GM23338 (cell line): ENCODE data around the gene CTNND2. TPM values are rescaled to one million over a fixed set of nuclear protein-coding genes. Genes with fewer than 3 reads are reported as not detected.
A peak's percentile ranks its signal among the peaks of the same experiment; 100 is the strongest.

Experiments
- ATAC-seq: fragments of 200-7000 bp; cut with Tn5 transposase; 3 replicates; pipeline ENCODE4 v1.9.1; 2020
- DNase-seq: peaks from one replicate; pipeline ENCODE4 v3.0.0-alpha.2; 2015; ENCODE audit warnings: low spot score
- H2AFZ ChIP-seq: fragments of 200-600 bp; sonication (generic); 2 replicates; pipeline ENCODE4 v1.8.0; 2016; ENCODE audit warnings: antibody characterized with exemption, mild to moderate bottlenecking, moderate library complexity
- H3F3A ChIP-seq: fragments of 200-600 bp; sonication (generic); replicated peaks from 2 replicates; pipeline ENCODE4 v1.8.0; 2017; ENCODE audit warnings: antibody characterized with exemption, mixed run types, low read depth
- H3K27ac ChIP-seq: fragments of 200-600 bp; sonication (generic); 2 replicates; pipeline ENCODE4 v1.6.1; 2016; ENCODE audit warnings: low read depth
- H3K27me3 ChIP-seq: fragments of 200-600 bp; sonication (generic); 2 replicates; pipeline ENCODE4 v1.8.0; 2016; ENCODE audit warnings: mild to moderate bottlenecking, mixed run types, moderate library complexity; ENCODE audit not compliant: insufficient read depth
- H3K36me3 ChIP-seq: fragments of 200-600 bp; sonication (generic); 2 replicates; pipeline ENCODE4 v1.8.0; 2016; ENCODE audit warnings: mild to moderate bottlenecking; ENCODE audit not compliant: insufficient read depth
- H3K4me1 ChIP-seq: fragments of 200-600 bp; sonication (generic); 2 replicates; pipeline ENCODE4 v1.8.0; 2016; ENCODE audit warnings: mild to moderate bottlenecking, moderate library complexity; ENCODE audit not compliant: insufficient read depth
- H3K4me2 ChIP-seq: fragments of 200-600 bp; sonication (generic); 2 replicates; pipeline ENCODE4 v1.7.1; 2017; ENCODE audit warnings: mixed run types
- H3K4me3 ChIP-seq: fragments of 200-600 bp; sonication (generic); 2 replicates; pipeline ENCODE4 v1.6.1; 2016; ENCODE audit warnings: mixed run types
- H3K79me2 ChIP-seq: fragments of 200-600 bp; sonication (generic); replicated peaks from 2 replicates; pipeline ENCODE4 v1.8.0; 2017; ENCODE audit warnings: mild to moderate bottlenecking; ENCODE audit not compliant: insufficient read depth
- H3K9me2 ChIP-seq: fragments of 200-600 bp; sonication (generic); 2 replicates; pipeline ENCODE4 v1.8.0; 2017; ENCODE audit not compliant: insufficient read depth
- H4K20me1 ChIP-seq: fragments of 200-600 bp; sonication (generic); replicated peaks from 2 replicates; pipeline ENCODE4 v1.8.0; 2017; ENCODE audit warnings: mild to moderate bottlenecking; ENCODE audit not compliant: insufficient read depth
- H3K27ac Mint-ChIP-seq: 2 replicates; pipeline ENCODE4 v1.8.0; 2020; ENCODE audit warnings: inconsistent platforms, mild to moderate bottlenecking, moderate library complexity, mixed read lengths
- H3K27me3 Mint-ChIP-seq: 3 replicates; pipeline ENCODE4 v1.8.0; 2022; ENCODE audit warnings: low read depth, mild to moderate bottlenecking, moderate library complexity, mixed read lengths, inconsistent platforms; ENCODE audit not compliant: insufficient read depth, poor library complexity
- H3K36me3 Mint-ChIP-seq: 3 replicates; pipeline ENCODE4 v1.8.0; 2021; ENCODE audit warnings: low read depth, mild to moderate bottlenecking, inconsistent platforms, moderate library complexity, mixed read lengths
- H3K4me1 Mint-ChIP-seq: 3 replicates; pipeline ENCODE4 v1.8.0; 2020; ENCODE audit warnings: mild to moderate bottlenecking, inconsistent platforms, mixed read lengths
- H3K4me3 Mint-ChIP-seq: 3 replicates; pipeline ENCODE4 v1.8.0; 2021; ENCODE audit warnings: moderate library complexity, mild to moderate bottlenecking, inconsistent platforms, mixed read lengths
- H3K9me3 Mint-ChIP-seq: 3 replicates; pipeline ENCODE4 v1.8.0; 2020; ENCODE audit warnings: moderate library complexity, mild to moderate bottlenecking, inconsistent platforms, mixed read lengths
- CREB1 ChIP-seq: fragments of 250-450 bp; sonication (Bioruptor Pico); IDR thresholded peaks from 2 replicates; pipeline ENCODE4 v1.5.0; 2020; ENCODE audit warnings: low read depth, mild to moderate bottlenecking, moderate library complexity
- CTCF ChIP-seq, 2 experiments: fragments of 200-600 bp in 1 of 2; sonication (generic) in 1 of 2; conservative IDR thresholded peaks; 2 replicates each; pipeline versions ENCODE4 v1.5.1 to v1.6.1; 2016 to 2017; ENCODE audit warnings: antibody characterized with exemption in 2 of 2, low read depth in 2 of 2, mild to moderate bottlenecking in 2 of 2, moderate library complexity in 1 of 2
- EZH2 ChIP-seq: fragments of 200-600 bp; sonication (generic); IDR thresholded peaks from one replicate; pipeline ENCODE4 v1.8.0; 2017; ENCODE audit warnings: antibody characterized with exemption, mild to moderate bottlenecking, low read depth; ENCODE audit not compliant: unreplicated experiment
- EZH2phosphoT487 ChIP-seq: fragments of 200-600 bp; sonication (generic); IDR thresholded peaks from one replicate; pipeline ENCODE4 v1.8.1; 2018; ENCODE audit warnings: antibody characterized with exemption; ENCODE audit not compliant: unreplicated experiment
- JUNB ChIP-seq: IDR thresholded peaks from one replicate; pipeline ENCODE4 v1.6.1; 2016; ENCODE audit warnings: antibody characterized with exemption; ENCODE audit not compliant: unreplicated experiment
- NANOG ChIP-seq: IDR thresholded peaks from 2 replicates; pipeline ENCODE4 v1.6.1; 2016; ENCODE audit warnings: antibody characterized with exemption, borderline replicate concordance
- STAT1 ChIP-seq: IDR thresholded peaks from one replicate; pipeline ENCODE4 v1.6.1; 2016; ENCODE audit warnings: antibody characterized with exemption; ENCODE audit not compliant: unreplicated experiment
- ZNF331 ChIP-seq: fragments of 250-450 bp; sonication (Bioruptor Pico); IDR thresholded peaks from 2 replicates; pipeline ENCODE4 v1.5.0; 2020; ENCODE audit warnings: low read depth, mild to moderate bottlenecking, moderate library complexity
- polyA plus RNA-seq: library from polyadenylated mRNA; unstranded; fragments of >200 nt; fragmentation: Nextera tagmentation; extraction: Ambion mirVana; gene quantifications from 2 replicates; pipeline ENCODE4 v1.2.1, GENCODE V29; 2016
- total RNA-seq: library from RNA; depleted of rRNA; stranded (reverse); fragments of >200 nt; shearing (Covaris generic); gene quantifications from 2 replicates; pipeline ENCODE4 v1.2.3, GENCODE V29; 2014
- TF ChIP-seq, protein P1 (sequence below): IDR thresholded peaks from one replicate; pipeline ENCODE4 v1.6.1; 2018; ENCODE audit warnings: antibody characterized with exemption; ENCODE audit not compliant: unreplicated experiment

Gene CTNND2
- total and polyA plus RNA-seq, 2 experiments from 2014 or later: 5.1 to 7.0 TPM

GRCh38 chr5:11504886-11505193, 399.4 kb downstream of the CTNND2 start:
- Mint-ChIP-seq H3K4me1 (peaks cover 19% of the 10 kb centered on the region), H3K36me3 (no peaks in the 10 kb centered on the region), H3K9me3 (no peaks in the 10 kb centered on the region), H3K27ac (0 out of 2 replicates have a peak overlapping the region, but pooled peaks have one; percentile 43), H3K27me3 (no peaks in the 10 kb centered on the region), H3K4me3 (no peak overlapping the region)
- Histone ChIP-seq H4K20me1 (no peaks in the 10 kb centered on the region), H3K4me2 (no peak overlapping the region), H3K4me1 (no peaks in the 10 kb centered on the region), H3K4me3 (no peak overlapping the region), H3F3A (no peaks in the 10 kb centered on the region), H3K9me2 (peaks cover 8% of the 10 kb centered on the region; the same call in 1 of the 2 replicates), H3K27me3 (no peaks in the 10 kb centered on the region), H3K36me3 (no peaks in the 10 kb centered on the region), H2AFZ (no peak overlapping the region), H3K79me2 (no peaks in the 10 kb centered on the region), H3K27ac (no peak overlapping the region; the same call in 1 of the 2 replicates)
- TF ChIP-seq ZNF331 (no peak), EZH2phosphoT487 (no peak), EZH2 (no peak), CTCF (conservative IDR thresholded peaks at IDR 0.05; ENCODE audit: low read depth in 2 of 2) (no peak), STAT1 (no peak)
- ATAC-seq (peak; percentile 49), DNase-seq (no peak)

DNA sequence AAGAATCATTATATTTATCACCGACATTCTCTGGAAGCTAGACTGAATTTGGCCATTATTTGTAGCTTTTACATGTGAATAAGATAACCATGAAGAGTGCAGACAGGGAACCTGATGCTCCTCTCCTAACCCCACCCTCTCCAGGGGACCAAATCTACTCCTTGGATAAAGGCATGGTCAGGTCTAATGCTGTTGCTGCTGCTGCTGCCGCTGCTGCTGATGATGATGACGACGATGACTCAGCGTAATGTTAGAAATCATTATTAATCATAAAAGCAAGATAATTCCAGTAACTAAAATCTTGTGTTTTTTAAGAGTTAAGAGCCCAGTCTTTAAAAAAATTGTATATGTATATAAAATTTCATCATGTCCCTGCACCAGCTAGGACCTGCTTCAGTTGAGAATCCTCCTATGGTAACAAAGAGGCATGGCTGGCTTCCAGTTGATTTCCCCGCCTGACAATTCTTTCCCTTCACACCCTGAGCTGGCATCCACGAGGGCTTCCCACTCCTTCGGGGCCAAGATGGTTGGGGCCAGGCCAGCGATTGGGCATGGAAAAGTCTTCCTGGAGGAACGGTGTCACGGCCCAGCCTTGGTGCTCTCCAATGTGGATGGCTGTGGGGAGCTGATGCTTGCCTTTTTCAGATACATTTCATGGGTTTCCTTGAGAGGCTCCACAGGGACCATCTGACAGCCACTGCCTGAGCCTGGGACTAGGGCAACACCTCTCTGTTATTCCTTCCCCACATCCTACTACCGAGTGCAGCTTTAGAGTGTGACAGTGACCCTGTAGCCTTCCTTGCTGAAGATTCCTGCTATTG, 400.0 kb downstream of the CTNND2 start:
- H3K4me2 ChIP-seq: no peak overlapping the region
- no peak; the same call in 2 of the 3 replicates for ATAC-seq
- H3K36me3 Mint-ChIP-seq: no peaks in the 10 kb centered on the region
- TF ChIP-seq NANOG: no peak
- TF ChIP-seq STAT1: no peak
- TF ChIP-seq CREB1 (CRISPR knock-in tag): no peak
- no peak for TF ChIP-seq EZH2phosphoT487
- TF ChIP-seq, protein P1, sequence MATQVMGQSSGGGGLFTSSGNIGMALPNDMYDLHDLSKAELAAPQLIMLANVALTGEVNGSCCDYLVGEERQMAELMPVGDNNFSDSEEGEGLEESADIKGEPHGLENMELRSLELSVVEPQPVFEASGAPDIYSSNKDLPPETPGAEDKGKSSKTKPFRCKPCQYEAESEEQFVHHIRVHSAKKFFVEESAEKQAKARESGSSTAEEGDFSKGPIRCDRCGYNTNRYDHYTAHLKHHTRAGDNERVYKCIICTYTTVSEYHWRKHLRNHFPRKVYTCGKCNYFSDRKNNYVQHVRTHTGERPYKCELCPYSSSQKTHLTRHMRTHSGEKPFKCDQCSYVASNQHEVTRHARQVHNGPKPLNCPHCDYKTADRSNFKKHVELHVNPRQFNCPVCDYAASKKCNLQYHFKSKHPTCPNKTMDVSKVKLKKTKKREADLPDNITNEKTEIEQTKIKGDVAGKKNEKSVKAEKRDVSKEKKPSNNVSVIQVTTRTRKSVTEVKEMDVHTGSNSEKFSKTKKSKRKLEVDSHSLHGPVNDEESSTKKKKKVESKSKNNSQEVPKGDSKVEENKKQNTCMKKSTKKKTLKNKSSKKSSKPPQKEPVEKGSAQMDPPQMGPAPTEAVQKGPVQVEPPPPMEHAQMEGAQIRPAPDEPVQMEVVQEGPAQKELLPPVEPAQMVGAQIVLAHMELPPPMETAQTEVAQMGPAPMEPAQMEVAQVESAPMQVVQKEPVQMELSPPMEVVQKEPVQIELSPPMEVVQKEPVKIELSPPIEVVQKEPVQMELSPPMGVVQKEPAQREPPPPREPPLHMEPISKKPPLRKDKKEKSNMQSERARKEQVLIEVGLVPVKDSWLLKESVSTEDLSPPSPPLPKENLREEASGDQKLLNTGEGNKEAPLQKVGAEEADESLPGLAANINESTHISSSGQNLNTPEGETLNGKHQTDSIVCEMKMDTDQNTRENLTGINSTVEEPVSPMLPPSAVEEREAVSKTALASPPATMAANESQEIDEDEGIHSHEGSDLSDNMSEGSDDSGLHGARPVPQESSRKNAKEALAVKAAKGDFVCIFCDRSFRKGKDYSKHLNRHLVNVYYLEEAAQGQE: no peak
- TF ChIP-seq JUNB: no peak
- TF ChIP-seq ZNF331: no peak

More for the DNA sequence above, 400.0 kb downstream of the CTNND2 start:
- H3K36me3 ChIP-seq: no peaks in the 10 kb centered on the region
- peaks cover 8% of the 10 kb centered on the region; the same call in 1 of the 2 replicates for H3K9me2 ChIP-seq
- no peaks in the 10 kb centered on the region for H3K27me3 ChIP-seq
- peak overlapping the region; percentile 82 for H3K27ac Mint-ChIP-seq
- H3K4me1 ChIP-seq: no peaks in the 10 kb centered on the region
- no peaks in the 10 kb centered on the region for H3K9me3 Mint-ChIP-seq
- no peak overlapping the region; the same call in 1 of the 2 replicates for H3K27ac ChIP-seq
- H3K4me3 Mint-ChIP-seq: no peak overlapping the region
- no peak for DNase-seq
- H3K27me3 Mint-ChIP-seq: no peaks in the 10 kb centered on the region
- no peaks in the 10 kb centered on the region for H4K20me1 ChIP-seq
- H3K4me1 Mint-ChIP-seq: peaks cover 19% of the 10 kb centered on the region
- H3K4me3 ChIP-seq: no peak overlapping the region
- no peaks in the 10 kb centered on the region for H3F3A ChIP-seq
- H3K79me2 ChIP-seq: no peaks in the 10 kb centered on the region
- no peak overlapping the region for H2AFZ ChIP-seq
